ENCODE measurements around the gene TRABD2B. TPM values are rescaled to one million over a fixed set of nuclear protein-coding genes. Genes with fewer than 3 reads are reported as not detected.
A peak's percentile ranks its signal among the peaks of the same experiment; 100 is the strongest.

TRABD2B gene
- polyA plus RNA-seq (2012; rRNA removed) = 0.02 and 0.03 TPM in 2 replicates
- 0.01 and 0.04 TPM in 2 replicates for polyA plus RNA-seq (2012; cell fraction: cytosol; rRNA removed)
- 0.12 and 0.20 TPM in 2 replicates for polyA plus RNA-seq (2012; cell fraction: nucleus; rRNA removed)

DNA sequence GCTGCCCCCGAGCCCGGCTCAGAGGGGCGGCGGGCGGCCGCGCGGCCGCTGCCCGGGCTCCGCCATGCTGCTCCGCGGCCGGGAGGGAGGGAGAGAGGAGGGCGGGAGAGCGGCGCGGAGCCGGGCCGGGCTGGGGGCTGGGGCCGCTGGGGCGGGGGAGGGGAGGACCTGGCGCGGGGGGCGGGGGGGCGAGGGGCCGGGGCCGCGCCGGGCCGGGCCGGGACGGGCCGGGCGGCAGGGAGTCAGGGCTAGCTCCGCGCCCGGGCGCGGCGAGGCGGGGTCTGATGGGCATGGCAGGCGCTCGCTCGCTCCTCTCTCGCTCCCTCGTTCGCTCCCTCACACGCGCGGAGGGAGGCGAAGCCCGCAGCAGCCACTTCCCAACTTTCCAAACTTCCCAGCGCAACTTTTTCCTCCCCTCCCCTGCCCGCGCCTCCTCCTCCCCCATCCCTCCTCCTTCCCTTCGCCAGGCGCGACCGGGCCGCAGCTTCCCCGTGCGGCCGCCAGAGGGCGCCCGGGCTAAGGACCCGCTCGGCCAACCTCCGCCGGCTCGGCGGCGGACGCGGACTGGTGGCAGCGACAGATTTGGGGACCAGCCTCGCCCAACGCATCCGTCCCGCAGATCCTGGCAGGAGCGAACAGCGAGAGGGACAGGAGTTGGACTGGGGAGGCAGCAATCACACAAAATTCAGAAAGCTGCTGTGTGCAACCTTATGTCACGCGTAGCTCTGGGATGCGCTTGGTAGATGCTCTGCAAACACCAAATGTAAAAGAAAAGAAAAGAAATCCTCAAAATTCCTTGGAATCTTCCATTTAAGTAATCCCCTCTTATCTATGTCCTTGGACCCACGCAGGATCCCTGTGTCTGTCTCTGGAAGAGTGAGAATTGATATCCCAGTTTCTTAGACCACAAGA is at the start of gene TRABD2B:
Gene TRABD2B (minus strand): TSS at position 97 of the 912 bp plus-strand sequence.
- Histone ChIP-seq H3K9me2 (no peaks in the 10 kb centered on the region), H2AFZ (ENCODE audit: low read depth) (peak within 1 kb of the TSS; percentile 64; the same call in 1 of the 2 replicates), H3K9ac (peak within 1 kb of the TSS; percentile 53), H3K4me3 (ENCODE audit: low read depth in 2 of 2, low read length in 1 of 2) (peak within 1 kb of the TSS; percentile 56 to 65), H3K27ac (ENCODE audit: low read depth in 2 of 2, low read length in 1 of 2) (no peak within 1 kb of the TSS), H3K27me3 (ENCODE audit: insufficient read depth) (peaks cover 4% of the 10 kb centered on the region; the same call in 1 of the 2 replicates), H3K4me2 (peak within 1 kb of the TSS; percentile 88), H4K20me1 (ENCODE audit: insufficient read depth) (no peaks in the 10 kb centered on the region), H3K9me3 (no peaks in the 10 kb centered on the region), H3K36me3 (replicated peaks in 1 of 2; ENCODE audit: control insufficient read depth in 1 of 2, insufficient read depth in 2 of 2, low read length in 1 of 2) (no peaks in the 10 kb centered on the region), H3F3A (replicated peaks; ENCODE audit: insufficient read depth) (no peaks in the 10 kb centered on the region), H3K4me1 (ENCODE audit: control insufficient read depth in 1 of 2, insufficient read depth in 2 of 2, low read depth in 1 of 2, low read length in 1 of 2) (peaks cover 0 to 3% of the 10 kb centered on the region in 2 experiments; a peak in 1 of 4 replicates), H3K79me2 (ENCODE audit: insufficient read depth) (no peaks in the 10 kb centered on the region)
- DNase-seq = peak; percentile 96
- ChIA-PET CTCF (interaction anchor here (0.6 to 3.4 kb wide), 61 partner anchors 8 to 813 kb away, joined by 3 to 92 read pairs (median 5); no protein-coding TSS in a partner anchor), POLR2A (no interaction called here)
- WGBS (ENCODE audit: low lambda C conversion rate) = 8% methylated on average over 39 of the region's 86 CpGs
- TF ChIP-seq POLR2AphosphoS5 (IDR thresholded peaks at IDR 0.05; ENCODE audit: low read depth, low read length) (no peak), SMC3 (IDR thresholded peaks at IDR 0.05; ENCODE audit: low read depth, low read length) (peak; percentile 81), RCOR1 (IDR thresholded peaks at IDR 0.05; ENCODE audit: low read length) (peak; percentile 23; the same call in 1 of the 2 replicates), MXI1 (IDR thresholded peaks at IDR 0.05; ENCODE audit: low read depth, low read length) (0 out of 2 replicates have a peak, but pooled peaks have one; percentile 39), RXRA (IDR thresholded peaks at IDR 0.05; ENCODE audit: borderline replicate concordance, low read depth) (no peak), CTCF (IDR thresholded peaks at IDR 0.05) (peak; percentile 92), RAD21 (IDR thresholded peaks at IDR 0.05; ENCODE audit: low read length) (peak; percentile 73)

GRCh38 chr1:48044311-48044710 is 47.1 kb upstream of the TRABD2B start:
- no peaks in the 10 kb centered on the region for H3K9me3 ChIP-seq
- H3K36me3 ChIP-seq (replicated peaks in 1 of 2; ENCODE audit: control insufficient read depth in 1 of 2, insufficient read depth in 2 of 2, low read length in 1 of 2) = no peaks in the 10 kb centered on the region
- H3K9ac ChIP-seq = no peak overlapping the region
- H3K9me2 ChIP-seq = no peaks in the 10 kb centered on the region
- no peak overlapping the region for H3K4me3 ChIP-seq (ENCODE audit: low read depth in 2 of 2, low read length in 1 of 2)
- H3K79me2 ChIP-seq (ENCODE audit: insufficient read depth) = no peaks in the 10 kb centered on the region
- TF ChIP-seq RXRA (IDR thresholded peaks at IDR 0.05; ENCODE audit: borderline replicate concordance, low read depth) (no peak), TEAD4 (IDR thresholded peaks at IDR 0.05; ENCODE audit: borderline replicate concordance, insufficient read depth) (no peak), CHD2 (IDR thresholded peaks at IDR 0.05; ENCODE audit: low read length, partially characterized antibody) (no peak), YY1 (IDR thresholded peaks at IDR 0.05; ENCODE audit: low read depth) (no peak), ELF1 (IDR thresholded peaks at IDR 0.05) (no peak), NRF1 (IDR thresholded peaks at IDR 0.05; ENCODE audit: low read depth, low read length) (no peak), FOSL2 (IDR thresholded peaks at IDR 0.05; ENCODE audit: borderline replicate concordance, low read depth) (no peak), MXI1 (IDR thresholded peaks at IDR 0.05; ENCODE audit: low read depth, low read length) (no peak), FOXM1 (IDR thresholded peaks at IDR 0.05; ENCODE audit: low read depth) (no peak)
- TF ChIP-seq, protein P1, sequence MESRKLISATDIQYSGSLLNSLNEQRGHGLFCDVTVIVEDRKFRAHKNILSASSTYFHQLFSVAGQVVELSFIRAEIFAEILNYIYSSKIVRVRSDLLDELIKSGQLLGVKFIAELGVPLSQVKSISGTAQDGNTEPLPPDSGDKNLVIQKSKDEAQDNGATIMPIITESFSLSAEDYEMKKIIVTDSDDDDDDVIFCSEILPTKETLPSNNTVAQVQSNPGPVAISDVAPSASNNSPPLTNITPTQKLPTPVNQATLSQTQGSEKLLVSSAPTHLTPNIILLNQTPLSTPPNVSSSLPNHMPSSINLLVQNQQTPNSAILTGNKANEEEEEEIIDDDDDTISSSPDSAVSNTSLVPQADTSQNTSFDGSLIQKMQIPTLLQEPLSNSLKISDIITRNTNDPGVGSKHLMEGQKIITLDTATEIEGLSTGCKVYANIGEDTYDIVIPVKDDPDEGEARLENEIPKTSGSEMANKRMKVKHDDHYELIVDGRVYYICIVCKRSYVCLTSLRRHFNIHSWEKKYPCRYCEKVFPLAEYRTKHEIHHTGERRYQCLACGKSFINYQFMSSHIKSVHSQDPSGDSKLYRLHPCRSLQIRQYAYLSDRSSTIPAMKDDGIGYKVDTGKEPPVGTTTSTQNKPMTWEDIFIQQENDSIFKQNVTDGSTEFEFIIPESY (IDR thresholded peaks at IDR 0.05; ENCODE audit: borderline replicate concordance, low read depth) = no peak
- H3K4me2 ChIP-seq = no peak overlapping the region
- no peak overlapping the region for H3K27ac ChIP-seq (ENCODE audit: low read depth in 2 of 2, low read length in 1 of 2)
- H4K20me1 ChIP-seq (ENCODE audit: insufficient read depth) = no peaks in the 10 kb centered on the region
- no peaks in the 10 kb centered on the region for H3F3A ChIP-seq (replicated peaks; ENCODE audit: insufficient read depth)
- no peak for DNase-seq
- 36% methylated on average over 1 of the region's 2 CpGs for WGBS (ENCODE audit: low lambda C conversion rate)
- ChIA-PET CTCF (interaction anchor here (1.1 to 4.7 kb wide), 4 partner anchors 16 to 192 kb away, joined by 3 to 25 read pairs (median 4); no protein-coding TSS in a partner anchor), POLR2A (no interaction called here)
- peaks cover 8 to 9% of the 10 kb centered on the region in 2 experiments; a peak in 2 of 4 replicates for H3K4me1 ChIP-seq (ENCODE audit: control insufficient read depth in 1 of 2, insufficient read depth in 2 of 2, low read depth in 1 of 2, low read length in 1 of 2)
- no peaks in the 10 kb centered on the region for H3K27me3 ChIP-seq (ENCODE audit: insufficient read depth)
- H2AFZ ChIP-seq (ENCODE audit: low read depth) = no peak overlapping the region

Data from SK-N-SH (cell line).